ENCODE measurements around the gene DCUN1D5.

GRCh38 chr11:103043826-103044678, 47.9 kb downstream of the DCUN1D5 start:
- TF ChIP-seq CTCF (IDR thresholded peaks at IDR 0.05; ENCODE audit: low read depth, low read length) (no peak), POLR2A (IDR thresholded peaks at IDR 0.05; ENCODE audit: extremely low read depth, insufficient read length) (no peak), MAX (IDR thresholded peaks at IDR 0.05; ENCODE audit: low read depth, low read length) (no peak)

Measured in NB4 (cell line).